Progenitor cell of endocrine pancreas (in vitro differentiated cells): Measurements from ENCODE around the gene ARRB1. TPM values are rescaled to one million over a fixed set of nuclear protein-coding genes. Genes with fewer than 3 reads are reported as not detected.
"Not testable (repeated sequence)": the region's sequence is repeated elsewhere in the genome, so short reads cannot be mapped to it uniquely, and the experiment has no call there.

Experiments used
- DNase-seq: peaks from one replicate; pipeline ENCODE4 v3.0.0; 2021; ENCODE audit warnings: low spot score; ENCODE audit not compliant: unreplicated experiment
- H3K27ac Mint-ChIP-seq: 2 replicates; pipeline ENCODE4 v1.8.0; 2021; ENCODE audit warnings: mild to moderate bottlenecking, moderate library complexity, mixed read lengths
- H3K27me3 Mint-ChIP-seq: 2 replicates; pipeline ENCODE4 v1.8.0; 2021; ENCODE audit warnings: mixed read lengths
- H3K36me3 Mint-ChIP-seq: 2 replicates; pipeline ENCODE4 v1.8.0; 2022; ENCODE audit warnings: mixed read lengths; ENCODE audit not compliant: insufficient read depth
- H3K4me1 Mint-ChIP-seq: 2 replicates; pipeline ENCODE4 v1.8.0; 2021; ENCODE audit warnings: low read depth, mixed read lengths
- H3K4me3 Mint-ChIP-seq: 2 replicates; pipeline ENCODE4 v1.8.0; 2021; ENCODE audit warnings: low read depth, mild to moderate bottlenecking, moderate library complexity, mixed read lengths
- H3K9me3 Mint-ChIP-seq: 2 replicates; pipeline ENCODE4 v1.8.0; 2021; ENCODE audit warnings: low read depth, mixed read lengths
- CTCF ChIP-seq: fragments of 200-600 bp; sonication (generic); IDR thresholded peaks from one replicate; pipeline ENCODE4 v1.5.0; 2021; ENCODE audit warnings: antibody characterized with exemption, mild to moderate bottlenecking; ENCODE audit not compliant: unreplicated experiment
- total RNA-seq: library from RNA; stranded (reverse); gene quantifications from 2 replicates; pipeline ENCODE4 v1.2.1, GENCODE V29; 2021

Gene ARRB1
- total RNA-seq, 1 donor from 2014 or later = 32.5 TPM

GRCh38 chr11:75384438-75385080 lies 33.1 kb upstream of the ARRB1 start:
- Mint-ChIP-seq H3K4me3 (no peak overlapping the region), H3K27me3 (no peaks in the 10 kb centered on the region), H3K9me3 (no peaks in the 10 kb centered on the region), H3K27ac (no peak overlapping the region), H3K36me3 (no peaks in the 10 kb centered on the region), H3K4me1 (peaks cover 2% of the 10 kb centered on the region)
- peak; percentile 56 for DNase-seq
- TF ChIP-seq CTCF = peak; percentile 98

GRCh38 chr11:75383246-75383645 lies 31.8 kb upstream of the ARRB1 start:
- no peak for DNase-seq
- H3K36me3 Mint-ChIP-seq = no peaks in the 10 kb centered on the region
- peaks cover 4% of the 10 kb centered on the region for H3K4me1 Mint-ChIP-seq
- no peaks in the 10 kb centered on the region for H3K27me3 Mint-ChIP-seq
- no peak overlapping the region for H3K27ac Mint-ChIP-seq
- no peak for TF ChIP-seq CTCF
- H3K4me3 Mint-ChIP-seq = no peak overlapping the region
- H3K9me3 Mint-ChIP-seq = no peaks in the 10 kb centered on the region

- Mint-ChIP-seq H3K4me3 (no peak overlapping the region), H3K36me3 (no peaks in the 10 kb centered on the region), H3K27me3 (no peaks in the 10 kb centered on the region), H3K4me1 (peaks cover 7% of the 10 kb centered on the region), H3K27ac (peak overlapping the region; percentile 78), H3K9me3 (no peaks in the 10 kb centered on the region)
- TF ChIP-seq CTCF = no peak
- no peak for DNase-seq
Measured at GRCh38 chr11:75380716-75381420, 29.4 kb upstream of the ARRB1 start.

GRCh38 chr11:75380245-75380644 lies 28.8 kb upstream of the ARRB1 start:
- no peak for TF ChIP-seq CTCF
- H3K9me3 Mint-ChIP-seq = no peaks in the 10 kb centered on the region
- no peak for DNase-seq
- peaks cover 8% of the 10 kb centered on the region for H3K4me1 Mint-ChIP-seq
- no peaks in the 10 kb centered on the region for H3K36me3 Mint-ChIP-seq
- peaks cover 3% of the 10 kb centered on the region for H3K27me3 Mint-ChIP-seq
- H3K4me3 Mint-ChIP-seq = no peak overlapping the region
- H3K27ac Mint-ChIP-seq = no peak overlapping the region

- not testable (repeated sequence) for H3K9me3 Mint-ChIP-seq, DNase-seq, H3K27me3 Mint-ChIP-seq, H3K27ac Mint-ChIP-seq, H3K36me3 Mint-ChIP-seq, H3K4me3 Mint-ChIP-seq, H3K4me1 Mint-ChIP-seq
Measured at GRCh38 chr11:75378776-75379175, 27.3 kb upstream of the ARRB1 start.

GRCh38 chr11:75376175-75376574 lies 24.7 kb upstream of the ARRB1 start:
- H3K36me3 Mint-ChIP-seq = no peaks in the 10 kb centered on the region
- no peak for DNase-seq

More at GRCh38 chr11:75376175-75376574, 24.7 kb upstream of the ARRB1 start:
- H3K4me1 Mint-ChIP-seq = peaks cover 18% of the 10 kb centered on the region
- no peak overlapping the region for H3K4me3 Mint-ChIP-seq
- peak overlapping the region; percentile 76 for H3K27ac Mint-ChIP-seq
- peaks cover 3% of the 10 kb centered on the region for H3K27me3 Mint-ChIP-seq
- no peak for TF ChIP-seq CTCF
- no peaks in the 10 kb centered on the region for H3K9me3 Mint-ChIP-seq
